ENCODE measurements around the gene FBRSL1.
A peak's percentile ranks its signal among the peaks of the same experiment; 100 is the strongest.

FBRSL1 gene

DNA sequence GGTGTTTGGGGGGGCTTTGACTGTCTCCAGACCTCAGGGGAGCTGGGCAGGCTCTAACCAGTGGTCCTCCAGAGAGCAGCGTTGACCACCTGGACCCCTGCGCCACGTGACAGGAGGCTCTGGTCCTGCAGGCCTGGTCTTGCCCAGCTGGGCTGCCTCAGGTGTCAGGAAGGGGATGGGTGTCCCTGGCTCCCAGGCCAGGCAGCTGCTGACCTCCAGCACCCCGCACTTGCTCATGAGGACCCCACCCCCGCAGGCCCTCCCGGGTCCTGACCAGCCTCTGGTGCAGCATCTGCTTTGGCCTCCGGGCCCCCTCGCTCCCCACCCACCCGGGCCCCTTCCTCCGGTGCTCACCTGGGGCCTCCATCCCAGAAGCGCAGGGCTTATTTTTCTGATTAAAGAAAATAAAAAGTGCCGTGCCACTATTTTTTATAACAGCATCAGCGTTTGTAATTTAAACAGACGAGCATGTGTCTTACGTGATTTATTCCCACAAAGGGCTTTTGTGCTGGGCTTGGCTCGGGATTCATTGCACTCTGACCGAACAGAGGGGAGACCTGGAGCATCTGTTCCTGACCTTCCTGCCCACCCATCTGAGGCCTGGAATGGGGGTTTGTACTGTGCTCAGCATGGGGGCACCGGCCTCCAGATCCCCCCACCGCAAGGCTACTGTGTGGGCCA, 21.7 kb downstream of the FBRSL1 start:
- DNase-seq (ENCODE audit: low spot score), result no peak

- DNase-seq (ENCODE audit: low spot score), result no peak
Measured at GRCh38 chr12:132512197-132513069, 22.5 kb downstream of the FBRSL1 start.

DNA sequence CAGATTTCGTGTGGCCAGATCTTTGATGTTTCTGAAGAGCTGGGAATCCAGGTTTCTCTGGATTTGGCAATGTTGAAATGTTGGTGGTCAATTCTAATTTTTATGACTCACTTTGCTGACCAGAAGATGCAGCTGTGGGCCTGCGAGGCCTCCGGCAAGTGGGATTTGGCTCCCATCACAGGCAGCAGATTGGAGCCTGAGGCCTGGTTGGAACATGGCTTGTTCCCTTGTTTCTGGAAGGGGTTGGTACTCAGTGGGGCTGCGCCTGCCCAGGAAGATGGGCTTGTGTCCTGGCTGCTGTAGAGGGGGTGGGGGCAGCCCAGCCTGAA, 23.1 kb downstream of the FBRSL1 start:
- DNase-seq (ENCODE audit: low spot score), result peak; percentile 61

GRCh38 chr12:132513458-132514135, 23.6 kb downstream of the FBRSL1 start:
- no peak for DNase-seq (ENCODE audit: low spot score)

DNA sequence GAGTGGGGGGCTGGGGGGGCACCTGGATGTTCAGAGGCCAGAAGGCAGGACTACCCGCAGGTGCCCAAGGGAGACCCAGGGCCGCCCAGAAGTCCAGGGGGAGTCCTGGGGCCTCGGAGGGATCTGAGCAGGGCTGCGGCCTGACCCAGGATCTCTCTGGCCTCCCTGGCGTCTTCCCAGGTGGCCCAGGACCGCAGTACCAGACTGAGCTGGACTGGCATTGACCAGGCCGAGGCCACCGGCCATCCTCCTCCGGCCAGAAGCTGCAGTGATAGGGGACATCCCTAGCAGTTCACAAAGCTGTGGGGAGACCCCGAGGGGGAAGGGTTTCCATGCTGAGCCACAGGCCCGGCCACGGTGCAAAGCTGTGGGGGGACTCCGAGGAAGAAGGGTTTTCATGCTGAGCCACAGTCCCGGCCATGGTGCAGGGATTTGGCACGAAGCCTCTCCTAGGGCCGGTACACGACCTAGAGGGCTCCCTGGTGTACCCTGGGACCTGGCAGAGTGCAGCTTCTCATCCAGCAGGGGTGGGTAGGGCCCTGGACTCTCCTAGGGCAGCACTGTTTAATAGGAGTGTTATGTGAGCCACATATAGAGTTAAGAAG, 24.4 kb downstream of the FBRSL1 start:
- DNase-seq (ENCODE audit: low spot score), result no peak

GRCh38 chr12:132514838-132515237, 24.9 kb downstream of the FBRSL1 start:
- DNase-seq (ENCODE audit: low spot score), result no peak

DNA sequence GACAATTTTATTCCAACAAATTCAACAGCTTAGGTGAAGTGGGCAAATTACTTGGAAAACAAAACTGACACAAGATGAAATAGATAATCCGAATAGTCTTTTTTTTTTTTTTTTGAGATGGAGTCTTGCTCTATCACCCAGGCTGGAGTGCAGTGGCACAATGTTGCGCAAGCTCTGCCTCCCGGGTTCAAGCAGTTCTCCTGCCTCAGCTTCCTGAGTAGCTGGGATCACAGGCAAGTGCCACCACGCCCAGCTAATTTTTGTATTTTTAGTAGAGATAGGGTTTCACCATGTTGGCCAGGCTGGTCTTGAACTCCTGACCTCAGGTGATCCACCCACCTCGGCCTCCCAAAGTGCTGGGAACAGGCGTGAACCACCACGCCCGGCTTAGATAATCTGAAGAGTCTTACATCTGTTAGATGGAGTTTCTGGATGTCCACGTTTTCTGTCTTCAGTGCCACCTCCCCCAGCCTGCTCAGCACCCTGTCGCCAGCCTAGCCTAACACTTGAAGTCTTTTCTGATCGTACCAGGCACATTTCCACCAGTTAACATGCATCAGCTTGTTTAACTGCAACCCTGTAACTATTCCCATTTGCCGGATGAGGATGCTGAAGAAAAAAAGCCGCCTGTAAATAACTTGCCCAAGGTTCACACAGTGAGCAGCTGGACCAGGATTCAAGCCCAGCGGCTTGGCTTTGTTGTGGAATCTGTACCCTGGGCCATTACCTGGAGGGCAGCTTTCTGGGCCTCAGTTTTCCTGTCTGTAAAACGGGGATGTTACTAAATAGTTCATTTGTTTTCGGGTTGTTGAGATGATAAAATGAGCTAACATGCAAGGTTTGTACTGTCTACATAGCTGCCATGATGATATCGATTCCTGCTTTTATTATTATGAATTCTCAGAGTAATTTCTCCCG, 26.4 kb downstream of the FBRSL1 start:
- DNase-seq (ENCODE audit: low spot score), result no peak

DNA sequence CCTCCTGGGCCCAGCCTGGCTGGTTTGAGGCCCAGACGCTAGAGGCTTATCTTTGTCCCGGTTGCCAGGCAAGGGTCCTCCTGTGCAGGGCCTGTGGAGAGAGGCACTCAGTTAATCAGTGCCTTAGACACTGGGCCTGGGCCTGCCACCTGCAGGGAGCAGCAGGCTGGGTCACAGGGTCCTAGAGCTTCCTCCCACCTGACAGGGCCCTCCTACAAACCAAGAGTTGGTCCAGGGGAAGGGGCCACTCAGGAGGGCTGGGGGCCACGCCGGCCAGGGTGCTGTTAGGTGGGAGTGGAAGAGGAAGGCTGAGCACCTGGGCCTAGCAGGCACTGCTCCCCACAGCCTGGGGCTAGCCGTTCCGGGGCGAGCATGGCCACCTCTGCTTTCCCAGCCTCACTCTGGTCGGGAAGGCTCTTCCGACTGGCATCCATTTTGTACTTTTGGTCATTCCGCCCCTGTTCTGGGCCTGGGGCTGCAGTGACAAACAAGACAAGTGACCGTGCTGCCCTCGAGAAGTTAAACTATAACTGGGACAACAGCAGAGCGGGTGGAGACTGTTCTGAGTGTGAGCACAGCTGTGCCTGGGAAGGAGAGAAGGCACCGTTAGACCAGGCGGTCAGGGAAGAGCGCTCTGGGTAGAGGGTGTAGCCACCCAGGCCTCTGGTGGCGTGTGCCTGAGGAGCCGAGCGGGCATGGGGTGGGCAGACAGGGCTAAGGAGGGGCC, 27.2 kb downstream of the FBRSL1 start:
- DNase-seq (ENCODE audit: low spot score), result no peak

DNA sequence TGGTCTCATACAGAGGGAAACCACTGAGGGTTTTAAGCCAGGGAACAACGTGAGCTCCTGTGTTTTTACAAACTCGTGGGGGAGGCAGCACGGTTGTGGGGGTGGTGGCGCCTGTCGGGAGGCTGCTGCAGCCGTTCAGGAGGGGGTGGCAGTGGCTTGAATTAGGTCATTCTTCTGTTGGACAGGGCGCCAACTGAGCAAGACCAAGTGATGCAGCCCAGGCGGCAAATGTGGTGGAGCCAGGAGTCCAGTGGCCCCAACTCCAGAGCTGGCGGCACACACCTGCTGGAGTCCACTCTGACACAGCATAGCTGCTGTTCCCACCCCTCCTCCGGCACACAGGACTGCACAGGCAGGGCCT, 27.8 kb downstream of the FBRSL1 start:
- no peak for DNase-seq (ENCODE audit: low spot score)

DNA sequence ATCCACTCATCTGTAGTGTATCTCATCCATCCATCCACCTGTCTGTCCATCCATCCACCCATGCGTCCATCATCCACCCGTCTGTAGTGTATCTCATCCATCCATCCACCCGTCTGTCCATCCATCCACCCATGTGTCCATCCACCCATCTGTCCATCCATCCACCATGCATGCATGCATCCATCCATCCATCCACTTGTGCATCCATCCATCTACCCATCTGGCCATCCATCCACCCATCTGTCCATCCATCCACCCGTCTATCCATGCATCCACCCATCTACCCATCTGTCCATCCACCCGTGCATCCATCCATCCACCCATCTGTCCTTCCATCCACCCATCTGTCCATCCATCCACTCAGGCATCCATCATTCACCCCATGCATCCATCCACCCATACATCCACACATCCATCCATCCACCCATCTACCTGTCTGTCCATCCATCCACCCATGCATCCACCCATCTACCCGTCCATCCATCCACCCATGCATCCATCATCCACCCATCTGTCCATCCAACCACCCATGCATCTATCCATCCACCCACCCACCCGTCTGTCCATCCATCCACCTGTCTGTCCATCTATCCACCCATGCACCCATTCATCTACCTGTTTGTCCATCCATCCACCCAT, 28.5 kb downstream of the FBRSL1 start:
- no peak for DNase-seq (ENCODE audit: low spot score)

DNA sequence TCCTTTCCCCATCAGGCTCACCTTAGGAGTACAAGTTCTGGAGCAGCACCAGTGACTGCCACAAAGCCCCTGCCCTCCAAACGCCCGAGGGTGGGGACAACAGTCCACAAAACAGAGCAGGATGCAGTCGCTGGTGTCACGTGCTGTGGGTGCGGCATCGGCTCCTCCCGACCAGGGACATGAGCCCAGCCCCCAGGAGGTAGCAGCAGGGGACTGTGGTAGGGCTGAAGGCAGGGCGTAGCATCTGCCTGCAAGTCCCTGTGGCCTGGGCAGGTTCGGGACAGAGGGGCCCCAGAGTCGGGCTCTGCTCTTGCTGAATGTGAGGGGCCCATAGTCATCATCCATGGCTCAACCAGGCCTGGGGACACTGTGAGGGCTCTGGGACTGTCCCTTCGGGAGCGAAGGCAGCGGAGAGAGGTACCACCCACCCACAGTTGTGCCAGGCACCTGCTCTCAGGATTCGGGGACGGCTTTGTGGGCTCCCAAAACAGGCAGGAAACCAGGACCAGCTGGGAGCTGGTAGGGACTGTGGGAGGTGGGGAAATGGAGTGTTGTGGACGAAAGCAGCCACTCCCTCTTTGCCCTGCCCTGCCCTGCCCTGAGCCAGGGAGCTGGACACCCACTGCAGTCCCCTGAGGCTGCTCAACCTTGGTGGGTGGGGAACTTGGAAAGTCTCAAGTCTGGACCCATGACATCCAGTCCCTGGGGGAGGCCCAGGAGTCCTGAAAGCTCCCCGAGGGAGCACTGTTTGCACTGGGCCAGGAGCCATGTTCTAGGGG, 30.7 kb downstream of the FBRSL1 start:
- DNase-seq (ENCODE audit: low spot score), result no peak

- DNase-seq (ENCODE audit: low spot score), result no peak
Measured at GRCh38 chr12:132521200-132521580, 31.2 kb downstream of the FBRSL1 start.

DNA sequence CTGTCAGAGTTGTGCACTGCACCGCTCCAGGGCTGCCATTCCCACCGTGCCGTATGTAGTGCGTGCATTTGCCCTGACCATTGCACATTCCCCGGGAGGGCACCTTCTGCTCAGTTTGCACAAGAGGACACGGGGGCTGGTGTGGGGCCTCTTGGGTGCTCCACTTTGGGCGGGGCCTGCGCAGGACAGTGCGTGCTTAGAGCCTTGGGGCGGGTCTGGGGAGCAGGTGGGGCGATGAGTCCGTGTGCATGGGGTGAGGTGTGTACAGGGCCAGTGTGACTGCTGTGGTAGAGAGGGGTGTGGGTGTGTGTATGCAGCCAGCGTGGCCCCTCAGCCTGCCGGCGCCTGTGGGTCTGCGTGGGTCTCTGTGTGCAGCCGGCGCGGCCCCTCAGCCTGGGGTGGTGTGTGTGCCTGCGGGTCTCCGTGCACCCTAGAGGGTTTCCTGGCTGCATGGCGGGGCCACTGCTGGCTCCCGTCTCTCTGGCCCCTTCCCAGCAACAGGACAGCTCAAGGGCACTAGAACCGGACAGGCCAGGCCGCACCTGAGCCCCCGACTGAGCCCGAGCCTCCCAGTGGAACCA, 31.9 kb downstream of the FBRSL1 start:
- DNase-seq (ENCODE audit: low spot score), result no peak

- DNase-seq (ENCODE audit: low spot score), result no peak
Measured at GRCh38 chr12:132522592-132523380, 32.8 kb downstream of the FBRSL1 start.

DNA sequence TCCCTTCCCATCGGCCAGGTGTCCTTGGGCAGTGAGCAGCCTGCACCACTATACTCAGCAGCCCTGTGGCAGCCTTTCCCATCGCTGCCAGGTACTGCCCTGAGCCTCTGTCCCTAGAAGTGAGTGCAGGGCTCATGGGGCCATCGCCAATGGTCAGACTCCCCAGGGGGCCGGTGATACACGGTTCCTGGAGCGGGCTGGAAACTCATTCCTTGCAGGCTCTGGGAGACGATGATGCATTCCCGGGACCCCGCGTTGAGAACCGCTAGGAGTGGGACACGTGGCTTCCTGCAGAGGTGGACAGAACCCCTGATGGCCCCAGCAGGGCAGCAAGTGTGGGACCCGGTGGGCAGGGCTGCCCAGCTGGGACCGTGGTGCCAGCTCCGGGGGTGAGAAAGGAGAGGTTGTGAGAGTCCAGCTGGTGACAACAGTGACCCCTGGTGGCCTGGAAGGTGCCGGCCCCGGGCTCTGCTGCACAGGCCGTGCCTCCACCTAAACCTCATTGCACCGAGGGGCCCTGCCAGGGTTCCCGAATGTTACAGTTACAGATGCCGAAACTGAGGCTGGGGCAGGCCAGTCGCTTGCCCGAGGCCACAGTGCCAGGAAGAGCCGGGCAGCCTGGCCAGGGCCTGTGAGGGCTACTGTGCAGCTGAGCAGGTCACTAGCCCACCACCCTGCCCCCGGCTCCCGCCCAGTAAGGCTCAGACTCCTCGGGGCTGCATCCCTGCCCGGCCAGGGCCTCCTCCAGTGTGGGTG, 33.8 kb downstream of the FBRSL1 start:
- DNase-seq (ENCODE audit: low spot score), result peak; percentile 92

- DNase-seq (ENCODE audit: low spot score), result peak; percentile 45
Measured at GRCh38 chr12:132524405-132524804, 34.5 kb downstream of the FBRSL1 start.

DNA sequence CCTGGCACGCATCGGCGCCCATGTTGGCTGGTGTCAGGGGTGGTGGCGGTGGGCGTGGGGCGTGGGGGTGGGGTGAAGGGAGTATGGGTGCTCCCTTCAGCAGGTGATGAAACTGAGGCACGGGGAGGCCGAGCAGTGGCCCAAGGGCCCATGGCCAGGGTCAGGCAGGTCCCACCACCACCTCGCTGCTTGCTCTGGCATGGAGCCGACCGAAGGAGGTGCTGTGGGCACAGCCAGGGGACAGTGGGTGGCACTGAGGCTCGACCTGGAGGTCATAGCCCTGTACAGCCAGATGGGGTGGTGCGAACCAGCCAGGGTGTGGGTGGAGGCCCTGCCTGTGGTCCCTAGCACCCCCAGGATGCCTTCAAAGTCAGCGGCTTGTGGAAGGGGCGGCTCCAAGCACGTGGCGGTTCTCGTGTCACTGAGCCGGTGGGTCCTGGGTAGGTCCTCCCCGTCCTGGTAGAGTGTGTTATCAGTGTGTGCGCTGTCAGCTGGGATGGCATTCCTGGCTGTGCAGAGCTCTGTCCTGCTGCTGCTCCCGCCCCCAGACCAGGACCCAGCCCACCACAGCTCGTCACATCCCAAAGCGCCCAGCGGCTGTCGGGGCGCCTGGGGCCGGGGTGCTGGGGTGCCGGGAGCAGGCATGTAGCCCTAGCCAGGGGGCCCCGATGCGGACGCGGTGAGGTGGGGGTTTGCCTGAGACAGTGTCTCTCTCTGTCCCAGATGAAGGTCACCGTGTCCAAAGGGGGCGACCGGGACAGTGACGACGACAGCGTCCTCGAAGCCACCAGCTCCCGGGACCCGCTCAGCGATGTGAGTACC, 35.3 kb downstream of the FBRSL1 start:
- DNase-seq (ENCODE audit: low spot score), result no peak
